B cell (primary cell): ENCODE measurements around the gene PCSK4.

Experiments
- EZH2 ChIP-seq: IDR thresholded peaks from 2 replicates; pipeline ENCODE4 v1.6.1; 2012; ENCODE audit warnings: borderline replicate concordance, low read depth, mild to moderate bottlenecking, moderate library complexity, low read length; ENCODE audit not compliant: insufficient read depth, poor library complexity, severe bottlenecking
- TF ChIP-seq, protein P1 (sequence below): fragments of 200-600 bp; IDR thresholded peaks from one replicate; pipeline ENCODE4 v1.8.0; 2022; ENCODE audit warnings: antibody characterized with exemption, mild to moderate bottlenecking

DNA sequence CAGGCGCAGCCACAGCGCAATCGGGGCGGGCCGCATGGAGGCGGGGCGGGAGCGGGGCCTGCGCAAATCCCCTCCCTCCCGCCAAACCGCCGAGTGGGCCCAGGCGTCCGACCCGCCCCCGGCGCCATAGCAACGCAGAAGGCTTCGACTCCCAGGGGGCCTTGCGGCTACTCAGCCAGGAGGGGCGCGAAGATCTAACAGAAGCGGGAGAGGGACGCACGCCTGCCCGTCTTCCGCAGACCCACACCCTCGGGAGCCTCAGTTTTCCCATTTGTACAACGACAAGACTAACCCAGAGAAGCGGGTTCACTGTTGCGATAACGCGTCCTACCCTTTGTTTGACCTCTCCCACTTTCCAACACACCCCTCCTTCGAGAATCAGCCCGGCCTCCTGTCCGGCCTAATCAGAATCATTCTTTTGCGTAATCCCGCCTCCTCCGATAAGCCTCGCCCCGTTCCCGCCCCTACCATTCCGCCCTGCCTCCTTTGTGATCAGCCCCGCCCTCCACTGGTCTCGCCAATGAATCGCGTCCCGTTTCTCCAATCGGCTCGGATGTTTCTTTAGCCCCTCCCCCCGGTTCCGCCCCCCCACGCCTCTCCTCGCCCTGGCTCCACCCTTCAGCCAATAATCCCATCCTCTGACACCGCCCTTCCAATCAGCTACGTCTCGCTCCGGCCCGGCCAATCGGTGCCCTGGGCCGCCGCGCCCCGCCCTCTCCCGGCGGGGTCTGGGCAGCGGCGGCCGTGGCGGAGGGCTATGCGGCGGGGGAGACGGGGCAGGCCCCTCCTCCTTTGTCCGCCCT, at the start of gene PCSK4:
- TF ChIP-seq, protein P1, sequence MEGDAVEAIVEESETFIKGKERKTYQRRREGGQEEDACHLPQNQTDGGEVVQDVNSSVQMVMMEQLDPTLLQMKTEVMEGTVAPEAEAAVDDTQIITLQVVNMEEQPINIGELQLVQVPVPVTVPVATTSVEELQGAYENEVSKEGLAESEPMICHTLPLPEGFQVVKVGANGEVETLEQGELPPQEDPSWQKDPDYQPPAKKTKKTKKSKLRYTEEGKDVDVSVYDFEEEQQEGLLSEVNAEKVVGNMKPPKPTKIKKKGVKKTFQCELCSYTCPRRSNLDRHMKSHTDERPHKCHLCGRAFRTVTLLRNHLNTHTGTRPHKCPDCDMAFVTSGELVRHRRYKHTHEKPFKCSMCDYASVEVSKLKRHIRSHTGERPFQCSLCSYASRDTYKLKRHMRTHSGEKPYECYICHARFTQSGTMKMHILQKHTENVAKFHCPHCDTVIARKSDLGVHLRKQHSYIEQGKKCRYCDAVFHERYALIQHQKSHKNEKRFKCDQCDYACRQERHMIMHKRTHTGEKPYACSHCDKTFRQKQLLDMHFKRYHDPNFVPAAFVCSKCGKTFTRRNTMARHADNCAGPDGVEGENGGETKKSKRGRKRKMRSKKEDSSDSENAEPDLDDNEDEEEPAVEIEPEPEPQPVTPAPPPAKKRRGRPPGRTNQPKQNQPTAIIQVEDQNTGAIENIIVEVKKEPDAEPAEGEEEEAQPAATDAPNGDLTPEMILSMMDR: no peak
- TF ChIP-seq EZH2: no peak
